Gastrocnemius medialis (tissue), 4 donors: Measurements from ENCODE around the gene BCL2.

Experiments
- CTCF ChIP-seq, 5 experiments: fragments of 450-650 bp in 3 of 5; fragments of 200-600 bp in 2 of 5; sonication (generic) in 2 of 5; IDR thresholded peaks in 4 of 5; conservative IDR thresholded peaks in 1 of 5; 1 replicate in 4 of 5; 2 replicates in 1 of 5; pipeline ENCODE4 v1.5.1; 2016 to 2019; ENCODE audit warnings: antibody characterized with exemption in 5 of 5, mild to moderate bottlenecking in 3 of 5, moderate library complexity in 3 of 5
- POLR2A ChIP-seq, 2 donors: fragments of 450-650 bp; IDR thresholded peaks; one replicate each; pipeline ENCODE4 v1.6.1; 2017; ENCODE audit warnings: antibody characterized with exemption in 2 of 2, mild to moderate bottlenecking in 2 of 2, moderate library complexity in 2 of 2

- TF ChIP-seq CTCF (IDR thresholded peaks at IDR 0.05 in 4 of 5, conservative IDR thresholded peaks at IDR 0.05 in 1 of 5) (no peak), POLR2A (IDR thresholded peaks at IDR 0.05) (no peak)
Measured at GRCh38 chr18:63166142-63166541, 153.4 kb downstream of the BCL2 start.
